CD4-positive, alpha-beta T cell treated with Interleukin-17A for 4 hours (primary cell): Measurements from ENCODE around the gene SELENOI.
A peak's percentile ranks its signal among the peaks of the same experiment; 100 is the strongest.
"Not testable (repeated sequence)": the region's sequence is repeated elsewhere in the genome, so short reads cannot be mapped to it uniquely, and the experiment has no call there.

ENCODE experiments used
- DNase-seq: peaks from one replicate; pipeline ENCODE4 v3.0.0-alpha.2; 2020; ENCODE audit warnings: mixed read lengths

SELENOI gene

DNA sequence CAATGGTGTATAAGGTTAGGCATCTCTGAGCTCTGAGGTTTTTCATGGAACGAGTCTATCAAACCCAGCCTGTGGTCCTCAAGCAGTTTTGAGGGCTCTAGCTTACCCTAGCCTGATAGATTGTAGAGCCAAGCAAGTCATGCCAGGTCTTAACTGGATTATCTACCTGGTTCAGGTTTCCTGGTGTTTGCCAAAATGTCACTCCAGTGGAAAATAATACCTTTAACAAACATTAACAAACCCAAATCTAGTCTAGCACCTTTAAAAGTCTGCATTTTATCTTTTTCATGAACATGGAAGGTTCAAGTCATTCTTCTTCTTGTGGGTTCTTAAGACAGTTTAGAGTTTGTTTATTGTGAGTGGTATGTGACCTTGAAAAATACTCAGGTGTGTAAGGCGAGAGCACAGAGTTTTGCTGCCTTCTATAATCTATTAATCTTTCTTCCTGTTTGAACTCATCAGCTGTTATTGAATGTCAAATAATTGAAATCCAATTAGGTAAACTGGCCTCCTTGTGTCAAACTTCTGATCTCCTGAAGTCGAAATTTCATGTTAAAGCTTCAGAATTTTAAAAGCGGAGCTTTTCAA, 14.0 kb downstream of the SELENOI start:
- no peak for DNase-seq

DNA sequence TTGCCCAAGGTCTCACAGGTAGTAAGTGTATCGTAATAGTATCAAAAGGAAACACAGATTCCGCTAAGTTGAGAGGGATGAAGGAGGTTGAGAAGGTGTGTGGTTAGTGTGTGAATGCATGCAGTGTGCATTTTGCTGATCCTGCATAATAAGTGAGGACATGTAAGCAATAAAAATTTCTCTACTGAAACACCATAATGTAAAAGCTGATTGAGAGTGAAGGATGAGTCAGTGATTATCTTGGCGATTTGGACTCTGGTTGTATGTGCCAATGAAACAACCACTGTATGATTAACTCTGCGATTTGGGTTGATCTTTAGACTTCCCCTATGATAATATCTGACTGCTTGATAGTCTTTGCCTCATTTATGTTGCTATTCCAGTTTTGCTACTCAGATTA, 17.4 kb downstream of the SELENOI start:
- no peak for DNase-seq

DNA sequence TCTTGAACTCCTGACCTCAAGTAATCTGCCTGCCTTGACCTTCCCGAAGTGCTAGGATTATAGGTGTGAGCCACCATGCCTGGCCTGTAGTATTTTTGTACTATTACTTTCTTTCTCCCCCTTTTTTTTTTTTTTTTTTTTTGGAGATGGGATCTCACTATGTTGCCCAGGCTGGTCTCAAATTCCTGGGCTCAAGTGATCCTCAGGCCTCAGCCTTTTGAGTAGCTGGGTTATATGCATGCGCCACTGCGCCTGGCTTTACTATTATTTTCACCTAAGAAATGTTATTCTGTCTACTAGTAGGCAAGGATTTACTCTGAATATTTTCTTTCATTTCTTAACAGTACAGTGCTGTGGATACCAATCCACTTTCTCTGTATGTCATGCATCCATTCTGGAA, 18.0 kb downstream of the SELENOI start:
- DNase-seq = no peak

DNA sequence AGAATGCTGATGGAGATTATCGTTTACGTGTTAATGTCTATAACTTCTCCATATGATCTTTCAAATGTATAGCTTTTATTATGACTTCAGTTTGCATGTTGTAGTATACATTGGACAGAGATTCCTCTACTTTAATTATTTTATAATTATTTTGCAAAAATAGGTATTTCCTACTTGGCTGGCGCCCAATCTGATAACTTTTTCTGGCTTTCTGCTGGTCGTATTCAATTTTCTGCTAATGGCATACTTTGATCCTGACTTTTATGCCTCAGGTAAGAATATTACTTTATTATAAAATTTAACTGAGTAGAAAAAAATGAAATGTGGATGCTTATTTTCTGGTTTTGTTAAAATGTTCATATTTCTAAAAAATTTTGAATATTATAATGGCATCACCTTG, 18.7 kb downstream of the SELENOI start:
- no peak for DNase-seq

DNA sequence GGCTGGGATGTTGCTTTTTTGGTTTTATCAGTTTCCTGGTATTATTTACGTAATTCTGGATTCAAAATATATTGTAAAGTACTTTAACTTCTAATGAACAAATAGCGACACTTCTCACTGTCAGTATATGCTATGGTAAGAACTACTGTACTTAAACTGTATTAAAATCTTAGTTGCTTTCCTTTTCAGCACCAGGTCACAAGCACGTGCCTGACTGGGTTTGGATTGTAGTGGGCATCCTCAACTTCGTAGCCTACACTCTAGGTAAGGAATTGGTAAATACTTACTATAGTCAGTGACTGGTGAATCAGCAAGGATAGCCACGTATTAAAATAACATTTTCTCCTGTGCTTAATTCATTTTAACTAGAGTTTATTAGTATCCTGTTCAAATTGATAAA, 21.0 kb downstream of the SELENOI start:
- no peak for DNase-seq

DNA sequence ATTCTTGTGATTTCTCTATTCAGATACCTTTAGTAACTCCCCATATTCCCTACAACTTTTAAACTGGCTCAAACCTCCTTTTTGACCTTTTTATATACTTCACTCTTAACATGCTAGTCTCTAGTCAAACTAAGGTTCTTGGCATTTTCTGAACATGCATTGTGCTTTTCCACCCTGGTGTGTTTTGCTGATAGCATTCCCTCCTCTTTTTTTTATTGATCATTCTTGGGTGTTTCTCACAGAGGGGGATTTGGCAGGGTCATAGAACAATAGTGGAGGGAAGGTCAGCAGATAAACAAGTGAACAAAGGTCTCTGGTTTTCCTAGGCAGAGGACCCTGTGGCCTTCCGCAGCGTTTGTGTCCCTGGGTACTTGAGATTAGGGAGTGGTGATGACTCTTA, 23.7 kb downstream of the SELENOI start:
- DNase-seq = not testable (repeated sequence)

DNA sequence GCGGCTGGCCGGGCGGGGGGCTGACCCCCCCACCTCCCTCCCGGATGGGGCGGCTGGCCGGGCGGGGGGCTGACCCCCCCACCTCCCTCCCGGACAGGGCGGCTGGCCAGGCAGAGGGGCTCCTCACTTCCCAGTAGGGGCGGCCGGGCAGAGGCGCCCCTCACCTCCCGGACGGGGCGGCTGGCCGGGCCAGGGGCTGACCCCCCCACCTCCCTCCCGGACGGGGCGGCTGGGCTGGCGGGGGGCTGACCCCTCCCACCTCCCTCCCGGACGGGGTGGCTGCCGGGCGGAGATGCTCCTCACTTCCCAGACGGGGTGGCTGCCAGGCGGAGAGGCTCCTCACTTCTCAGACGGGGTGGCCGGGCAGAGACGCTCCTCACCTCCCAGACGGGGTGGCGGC, 25.0 kb downstream of the SELENOI start:
- not testable (repeated sequence) for DNase-seq

DNA sequence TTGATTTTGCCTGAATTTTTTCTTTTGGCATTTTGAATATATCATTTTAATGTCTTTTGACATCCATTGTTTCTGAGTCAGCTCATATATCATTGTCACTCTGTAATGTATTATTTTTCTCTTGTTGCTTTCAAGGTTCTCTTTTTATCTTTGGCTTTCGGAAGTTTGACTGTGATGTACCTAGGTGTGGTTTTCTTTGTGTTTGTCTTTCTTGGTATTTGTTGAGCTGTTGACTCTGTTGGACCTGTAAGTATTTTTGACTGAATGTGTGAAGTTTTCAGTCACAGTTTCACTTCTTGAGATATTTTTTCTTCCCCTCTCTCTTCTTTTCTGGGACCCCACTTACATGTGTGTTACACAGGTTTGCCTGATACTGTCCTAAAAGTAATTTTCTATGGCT, 30.9 kb downstream of the SELENOI start:
- DNase-seq = no peak

DNA sequence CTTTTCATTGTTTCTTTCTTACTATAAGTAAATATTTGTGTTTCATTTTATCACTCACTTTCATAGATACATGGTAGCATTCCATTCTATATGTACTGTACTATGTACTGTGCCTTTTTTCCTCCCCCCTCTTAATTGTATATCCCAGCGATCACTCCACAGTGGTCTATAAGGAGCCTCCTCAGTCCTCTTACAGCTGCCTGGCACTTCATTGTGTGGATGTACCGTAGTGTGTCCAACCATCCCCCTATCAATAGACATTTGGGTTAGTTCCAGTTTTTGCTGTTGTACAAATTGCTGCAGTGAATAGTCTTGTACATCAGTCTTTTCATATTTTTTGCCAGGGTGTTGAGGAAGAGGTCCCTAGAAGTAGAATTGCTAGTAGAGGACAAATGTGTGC, 34.3 kb downstream of the SELENOI start:
- DNase-seq = no peak

DNA sequence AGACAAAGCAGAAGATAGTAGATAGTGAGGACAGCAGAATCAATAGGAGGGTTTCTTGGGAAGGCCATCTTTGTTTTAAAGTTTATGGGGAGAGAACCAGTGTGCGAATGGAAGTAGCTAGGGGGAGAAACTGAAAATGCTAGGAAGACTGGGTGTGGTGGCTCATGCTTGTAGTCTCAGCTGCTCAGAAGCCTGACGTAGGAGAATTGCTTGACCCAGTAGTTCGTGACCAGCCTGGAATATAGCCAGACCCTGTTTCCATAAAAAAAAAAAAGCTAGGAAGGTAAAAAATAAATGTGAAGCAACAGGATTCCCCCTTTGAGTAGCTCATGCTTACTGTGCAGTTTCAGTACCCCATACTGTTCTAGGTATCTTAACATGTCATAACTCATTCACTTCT, 36.6 kb downstream of the SELENOI start:
- no peak for DNase-seq

DNA sequence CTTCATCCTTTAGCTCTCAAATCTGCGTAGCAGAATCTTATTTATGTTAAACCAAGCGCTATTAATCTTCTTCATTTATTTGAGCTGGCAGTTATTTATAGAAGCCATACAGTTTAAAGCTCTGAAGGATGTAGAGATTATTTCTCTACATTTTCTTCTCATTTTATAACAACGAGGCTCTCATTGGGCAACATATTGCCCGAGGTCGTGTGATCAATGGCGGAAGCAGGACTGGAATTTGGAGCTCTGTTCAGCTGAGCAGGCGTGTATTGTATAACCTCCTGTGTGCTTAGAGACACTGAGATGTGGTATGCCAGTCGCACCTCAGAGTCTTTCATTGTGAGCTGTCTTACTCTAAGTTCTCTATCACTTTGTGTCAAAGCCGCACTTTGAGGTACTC, 38.2 kb downstream of the SELENOI start:
- no peak for DNase-seq

DNA sequence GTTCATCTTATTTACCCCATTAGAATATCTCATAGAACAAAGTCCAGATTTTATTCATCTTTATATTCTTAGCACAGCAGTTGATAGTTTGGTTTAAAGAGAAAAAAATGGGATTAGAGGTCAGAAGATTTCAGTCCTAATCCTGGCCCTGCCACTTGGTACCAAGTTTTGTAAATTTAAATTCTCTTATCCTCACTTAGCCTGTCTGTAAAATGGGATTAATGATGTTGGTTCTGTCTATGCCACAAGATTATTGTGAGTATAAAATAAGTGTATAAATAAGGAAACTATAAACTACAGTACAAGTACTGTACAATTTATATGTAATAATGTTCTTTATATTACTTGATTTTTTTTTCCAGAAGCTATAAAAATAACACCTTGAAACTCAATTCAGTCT, 38.7 kb downstream of the SELENOI start:
- DNase-seq = no peak

DNA sequence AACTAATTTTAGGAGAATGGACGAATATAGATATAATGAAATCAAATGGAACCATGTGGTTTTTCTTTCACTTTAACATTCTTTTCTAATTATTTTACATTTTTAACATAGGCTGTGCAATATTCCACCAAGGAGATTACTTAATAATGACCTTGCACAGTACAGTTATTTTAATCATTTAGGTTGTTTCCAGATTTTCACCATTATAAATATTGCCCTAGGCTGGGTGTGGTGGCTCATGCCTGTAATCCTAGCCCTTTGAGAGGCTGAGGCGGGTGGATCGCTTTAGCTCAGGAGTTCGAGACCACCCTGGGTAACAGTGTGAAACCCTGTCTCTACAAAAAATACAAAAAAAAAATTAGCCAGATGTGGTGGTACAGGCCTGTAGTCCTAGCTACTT, 41.2 kb downstream of the SELENOI start:
- no peak for DNase-seq

DNA sequence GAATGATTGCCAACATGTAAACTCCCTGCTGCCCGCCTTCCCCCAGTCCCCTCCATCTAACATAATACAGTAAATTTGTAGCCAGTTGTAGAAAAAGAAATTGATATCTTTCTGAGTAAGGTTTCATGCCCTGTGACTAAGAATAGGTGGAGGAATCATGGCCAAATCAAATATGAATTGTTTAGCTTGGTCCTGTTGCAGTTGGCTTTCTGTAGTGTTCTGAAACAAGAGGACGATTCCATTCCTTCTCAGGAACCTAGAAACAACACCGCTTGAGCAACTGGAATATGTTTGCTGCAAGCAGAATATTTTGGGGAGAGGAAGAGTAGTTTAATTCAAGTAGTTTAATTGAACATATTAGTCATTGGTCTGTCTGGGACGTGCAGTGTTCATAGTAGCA, 48.8 kb downstream of the SELENOI start:
- no peak for DNase-seq

DNA sequence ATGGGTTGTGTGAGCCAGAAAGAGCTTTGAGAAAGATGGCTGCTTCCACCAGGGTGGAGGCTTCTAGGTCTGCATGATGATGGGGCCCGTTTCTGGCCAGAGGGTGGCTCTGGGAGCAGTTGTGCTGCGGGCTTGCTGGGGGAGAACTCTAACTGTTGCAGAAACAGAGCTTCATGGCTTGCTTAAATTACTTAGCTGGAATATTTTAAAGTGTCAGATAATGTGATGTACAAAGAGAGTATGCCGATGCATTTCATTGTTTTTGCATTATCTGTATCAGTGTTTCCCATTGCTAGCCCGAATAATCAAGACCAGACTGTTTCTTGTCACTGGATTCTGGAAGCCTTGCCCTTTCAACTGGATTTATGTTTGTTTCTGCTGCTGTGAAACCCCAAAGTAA, 49.5 kb downstream of the SELENOI start:
- DNase-seq = no peak

DNA sequence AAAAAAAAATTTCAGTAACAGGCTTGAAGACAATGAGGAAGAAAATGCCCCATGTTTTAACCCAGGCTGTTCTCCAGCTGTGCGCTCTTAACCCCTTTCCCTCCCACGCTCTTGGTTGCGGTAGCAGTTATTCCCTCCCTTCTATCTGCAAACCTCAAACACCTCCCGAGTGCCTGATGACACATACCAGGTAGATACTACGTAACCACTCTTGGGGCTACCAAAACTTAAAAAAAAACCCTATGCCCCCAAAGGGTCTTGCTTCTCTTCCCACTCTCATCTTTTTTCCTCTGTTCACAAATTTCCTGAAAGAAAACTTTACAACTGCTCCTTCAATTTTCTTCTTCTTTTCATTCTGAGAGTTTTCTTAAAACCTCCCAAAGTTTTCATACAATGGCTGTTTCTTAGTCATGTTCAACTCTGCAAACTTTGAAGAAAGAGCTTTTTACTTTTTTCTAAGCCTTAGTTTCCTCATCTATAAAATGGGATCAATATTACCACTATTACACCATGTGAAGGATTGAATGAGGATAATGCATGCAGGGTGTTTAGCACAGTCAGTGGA, 50.9 kb downstream of the SELENOI start:
- peak; percentile 14 for DNase-seq

DNA sequence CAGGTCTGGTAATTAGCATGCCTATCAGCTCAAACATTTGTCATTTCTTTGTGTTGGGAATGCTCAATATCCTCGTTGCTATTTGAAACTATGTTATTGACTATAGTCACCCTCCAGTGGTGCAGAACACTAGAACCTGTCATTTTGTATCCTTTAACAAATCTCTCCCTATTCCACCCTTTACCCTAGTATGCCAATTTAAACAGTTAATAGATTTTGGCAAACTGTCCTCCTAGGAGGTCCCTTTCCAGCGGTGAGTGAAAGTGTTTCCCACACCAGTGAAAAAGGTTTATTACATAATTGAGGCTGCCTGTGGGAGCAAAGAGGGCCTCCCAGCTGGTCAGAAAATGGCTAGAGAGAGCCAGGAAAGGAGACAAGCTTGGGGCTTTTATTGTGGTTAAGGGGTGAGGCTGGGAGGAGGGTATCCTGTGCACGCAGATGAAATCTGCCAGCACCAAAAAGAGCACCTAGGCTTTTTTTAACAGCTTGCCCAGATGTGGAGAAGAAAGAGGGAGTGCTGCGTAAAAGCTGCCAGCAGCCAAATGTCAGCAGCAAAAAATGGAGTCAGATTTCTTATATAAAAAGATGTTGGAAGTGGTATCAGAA, 53.9 kb downstream of the SELENOI start:
- no peak for DNase-seq

DNA sequence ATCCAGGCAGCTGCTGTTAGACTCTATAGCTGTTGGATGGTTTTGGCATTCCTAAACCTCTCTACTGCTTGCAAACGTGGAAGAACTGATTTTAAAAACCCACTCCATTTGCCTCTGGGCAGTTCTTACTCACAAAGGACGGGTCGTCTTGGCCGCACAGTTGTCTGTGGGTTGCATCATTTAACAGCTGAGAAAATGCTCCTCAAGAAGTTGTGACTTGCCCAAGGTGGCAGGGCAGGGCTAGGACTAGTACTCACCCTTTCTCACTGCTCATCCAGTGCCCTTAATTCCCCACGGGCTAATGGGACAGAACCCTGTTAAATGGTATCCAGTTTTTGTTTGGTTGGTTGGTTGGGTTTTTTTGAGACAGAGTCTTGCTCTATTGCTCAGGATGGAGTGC, 54.8 kb downstream of the SELENOI start:
- DNase-seq = no peak

DNA sequence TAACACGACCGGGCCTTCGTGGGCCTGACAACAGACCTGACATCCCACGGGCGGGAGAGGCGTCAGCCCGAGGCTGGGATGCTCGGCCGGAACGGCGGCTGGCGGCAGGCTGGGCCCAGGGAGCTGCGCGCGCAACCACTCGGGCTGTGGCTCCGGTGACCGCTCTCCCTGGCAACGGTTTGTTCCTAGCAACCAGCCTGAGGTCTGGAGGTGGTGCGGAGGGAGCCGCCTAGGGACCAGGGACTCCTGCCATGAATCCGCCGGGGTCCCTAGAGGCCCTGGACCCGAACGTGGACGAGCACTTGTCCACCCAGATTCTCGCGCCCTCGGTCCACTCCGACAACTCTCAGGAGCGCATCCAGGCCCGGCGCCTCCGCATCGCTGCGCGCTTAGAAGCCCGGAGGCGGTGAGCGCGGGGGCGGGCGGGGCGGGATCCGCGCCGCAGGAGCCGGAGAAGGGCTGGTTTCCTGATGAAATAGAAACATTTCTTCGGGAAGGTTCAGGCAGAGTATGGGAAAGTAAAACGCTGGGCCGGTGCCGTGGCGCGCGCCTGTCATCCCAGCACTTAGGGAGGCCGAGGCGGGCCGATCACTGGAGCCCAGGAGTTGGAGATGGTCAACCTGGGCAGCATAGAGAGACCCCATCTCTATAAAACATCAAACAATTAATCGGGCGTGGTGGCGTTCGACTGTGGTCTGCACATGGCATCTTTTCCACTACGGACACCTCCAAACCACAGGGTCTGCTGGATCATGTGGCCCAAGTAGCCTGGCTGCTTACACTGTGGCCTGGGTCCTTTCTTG, 56.0 kb downstream of the SELENOI start, which contains the start of gene DRC1:
Gene DRC1 (plus strand): TSS at position 182 of the 803 bp plus-strand sequence. CDS start 70 bp downstream, at position 252.
- no peak for DNase-seq

DNA sequence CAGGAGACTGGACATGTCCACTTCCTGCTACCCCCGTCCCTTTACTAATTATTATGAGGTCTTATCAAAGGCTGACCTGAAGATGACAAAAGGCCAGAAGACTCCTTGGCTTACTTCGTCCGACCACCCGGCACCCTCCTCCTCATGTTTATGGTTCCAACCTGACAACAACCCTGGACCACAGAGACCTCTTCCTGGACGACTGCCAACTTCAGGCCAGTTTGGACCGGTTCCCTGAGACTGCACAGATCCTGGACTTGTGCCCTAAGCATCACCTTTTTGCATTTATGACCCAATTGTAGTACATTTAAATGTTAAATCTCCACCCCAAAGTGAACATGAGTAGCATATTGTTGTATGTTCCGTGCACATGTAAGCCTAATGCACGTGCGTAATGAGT, 61.6 kb downstream of the SELENOI start:
- no peak for DNase-seq

DNA sequence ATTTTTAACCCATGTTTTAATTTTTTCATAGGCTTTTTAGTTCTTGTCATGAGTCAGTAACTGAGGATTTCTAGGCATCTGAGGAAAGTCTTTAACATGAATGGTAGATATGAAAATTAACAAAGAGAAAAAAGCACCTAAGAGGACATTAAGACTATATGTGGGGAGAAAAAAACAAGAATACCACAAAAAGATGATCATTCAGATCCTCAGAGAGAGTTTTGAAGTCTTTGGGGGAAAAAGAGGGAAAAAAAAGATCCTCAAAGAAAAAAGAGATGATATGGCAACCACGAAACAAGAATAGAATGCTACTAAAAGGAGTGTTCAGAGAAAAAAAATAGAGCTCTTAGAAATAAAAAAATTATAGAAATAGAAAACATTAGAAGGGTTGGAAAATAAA, 63.8 kb downstream of the SELENOI start:
- DNase-seq = no peak

DNA sequence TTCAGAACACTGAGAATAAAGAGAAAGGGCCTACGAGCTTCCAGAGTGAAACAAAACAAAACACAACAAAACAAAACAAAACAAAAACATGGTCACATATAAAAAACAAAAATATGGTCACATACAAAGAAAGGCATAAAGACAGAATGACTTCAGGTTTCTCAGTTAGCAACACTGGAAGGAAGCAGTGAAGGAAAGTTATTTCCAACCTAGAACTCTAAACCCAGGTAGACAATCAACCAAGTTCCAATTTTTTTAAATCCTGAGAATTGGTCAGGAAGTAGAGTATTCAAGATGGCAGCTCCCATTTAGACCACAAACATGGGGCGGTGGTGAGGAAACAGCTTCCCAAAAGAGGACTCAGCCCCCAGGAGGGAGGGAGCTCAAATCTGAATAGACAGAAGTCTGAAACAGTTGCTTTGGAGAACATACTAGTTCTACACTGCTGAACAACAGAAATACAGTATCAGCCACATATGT, 64.9 kb downstream of the SELENOI start:
- no peak for DNase-seq

DNA sequence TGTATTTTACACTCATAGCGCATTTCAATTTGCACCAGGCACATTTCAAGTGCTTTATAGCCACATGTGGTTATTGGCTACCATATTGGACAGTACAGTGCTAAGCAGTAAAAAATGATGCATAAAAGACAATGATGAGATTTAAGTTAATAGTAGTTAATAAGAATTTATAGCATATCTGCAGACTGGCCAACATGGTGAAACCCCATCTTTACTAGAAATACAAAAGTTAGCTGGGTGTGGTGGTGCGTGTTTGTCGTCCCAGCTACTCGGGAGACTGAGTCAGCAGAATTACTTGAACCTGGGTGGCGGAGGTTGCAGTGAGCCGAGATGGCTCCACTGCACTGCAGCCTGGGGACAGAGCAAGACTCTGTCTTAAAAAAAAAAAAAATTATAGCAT, 65.5 kb downstream of the SELENOI start:
- no peak for DNase-seq
